Measurements from ENCODE around the gene TMEM179B. TPM values are rescaled to one million over a fixed set of nuclear protein-coding genes. Genes with fewer than 3 reads are reported as not detected.
A peak's percentile ranks its signal among the peaks of the same experiment; 100 is the strongest.
"Not testable (repeated sequence)": the region's sequence is repeated elsewhere in the genome, so short reads cannot be mapped to it uniquely, and the experiment has no call there.

Gene TMEM179B
- total RNA-seq, 1 donor from 2014 or later: 20.2 TPM

DNA sequence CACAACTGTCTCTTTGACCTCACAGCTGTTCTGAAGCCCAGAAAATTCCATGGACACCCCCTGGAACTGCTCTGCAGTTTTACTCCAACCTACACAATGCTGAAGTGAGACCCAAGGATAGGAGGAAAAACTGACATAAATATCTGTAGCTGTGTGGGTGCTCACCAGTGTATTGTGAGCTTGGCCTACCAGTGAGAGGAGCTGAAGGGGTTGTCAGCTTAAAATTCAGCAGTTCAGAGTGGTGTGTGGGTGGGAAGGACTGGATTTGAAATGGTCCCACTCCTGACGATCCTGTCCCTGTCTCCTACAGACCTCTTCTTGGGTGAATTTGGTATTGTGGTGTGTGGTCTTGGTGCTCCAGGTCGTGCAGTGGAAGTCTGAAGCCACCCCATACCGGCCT lies 2.4 kb downstream of the TMEM179B start:
- no peak for DNase-seq (ENCODE audit: low read depth in 2 of 2)

DNA sequence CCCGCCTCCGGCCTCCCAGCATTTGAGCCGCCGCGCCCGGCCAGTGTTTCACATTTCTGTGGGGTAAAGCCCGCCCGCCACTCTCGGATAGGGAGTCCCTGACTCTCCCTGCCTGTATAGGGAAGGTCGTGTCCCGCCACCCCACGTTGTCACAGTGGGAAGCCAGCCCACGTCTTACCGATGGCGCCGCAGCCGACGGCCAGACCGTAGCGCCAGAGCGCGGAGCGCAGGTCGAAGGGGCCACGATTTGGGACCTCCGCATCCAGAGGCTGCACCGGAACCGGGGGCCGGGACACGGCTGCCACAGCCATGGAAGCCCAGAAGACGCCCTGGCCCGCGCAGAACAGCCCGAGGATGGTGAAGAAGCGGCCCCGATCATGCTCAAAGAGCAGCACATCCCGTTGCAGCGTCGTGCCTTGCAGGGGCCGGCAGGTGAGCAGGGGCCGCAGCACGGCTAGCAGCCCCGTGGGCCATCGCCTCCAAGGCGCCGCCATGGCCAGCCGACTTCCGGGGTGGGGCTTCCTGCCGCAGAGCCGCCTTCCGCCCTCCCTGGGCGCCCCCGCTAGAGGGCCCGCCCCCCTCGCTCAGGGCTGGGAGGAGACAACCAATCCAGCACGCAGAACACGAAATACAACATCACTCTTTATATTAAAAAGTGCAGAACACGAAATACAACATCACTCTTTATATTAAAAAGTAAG lies 4.4 kb downstream of the TMEM179B start, which contains the start of gene TMEM223:
Gene TMEM223, minus strand, starts transcription at position 506 of the 701 bp plus-strand sequence. Its CDS starts 12 bp downstream, at position 494.
- DNase-seq (ENCODE audit: low read depth in 2 of 2): peak in 1 of 2 donors; percentile 78

DNA sequence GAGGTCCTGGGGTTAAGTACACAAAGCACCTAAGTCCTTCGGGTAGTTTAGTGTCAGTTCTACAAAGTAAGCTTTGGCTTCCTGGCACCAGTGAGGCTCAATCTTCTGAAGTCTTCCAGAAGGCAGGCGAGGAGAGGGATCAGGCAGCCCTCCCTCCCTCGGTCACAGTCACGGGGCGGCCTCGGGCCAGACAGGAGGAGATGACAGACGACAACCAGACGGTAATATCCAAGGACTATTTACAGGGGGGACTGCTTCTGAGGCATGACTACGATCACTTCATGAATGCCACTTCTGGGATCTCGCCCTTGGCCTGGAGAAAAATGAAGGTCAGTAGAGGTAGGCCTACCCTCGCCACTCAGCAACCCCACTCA lies 5.0 kb downstream of the TMEM179B start:
- no peak for DNase-seq (ENCODE audit: low read depth in 2 of 2)

DNA sequence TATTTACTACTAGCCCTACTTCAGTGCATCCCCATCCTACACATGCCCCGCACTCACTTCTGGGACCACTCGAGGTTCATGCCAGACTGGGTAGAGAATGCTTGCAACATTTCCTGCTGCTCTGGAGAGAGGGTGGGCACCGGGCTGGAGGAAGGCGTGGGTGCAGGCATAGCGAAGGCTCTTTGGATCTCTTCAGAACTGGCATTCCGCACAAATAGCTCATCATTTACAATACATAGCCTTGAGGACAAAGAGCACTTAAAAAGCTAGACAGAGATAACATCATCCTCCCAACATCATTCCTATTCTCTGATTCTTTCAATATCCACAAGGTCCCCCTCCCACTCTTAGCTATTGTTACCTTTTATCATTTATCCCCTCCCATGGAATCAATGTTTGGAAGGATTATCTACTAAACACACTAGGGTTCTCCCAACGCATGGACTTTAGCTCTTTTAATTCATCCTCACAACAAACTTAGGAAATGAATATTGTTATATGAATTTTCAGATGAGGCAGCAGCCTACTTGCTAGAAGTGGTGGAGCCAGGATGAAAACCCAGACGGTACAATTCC lies 7.1 kb downstream of the TMEM179B start:
- no peak for DNase-seq (ENCODE audit: low read depth in 2 of 2)

DNA sequence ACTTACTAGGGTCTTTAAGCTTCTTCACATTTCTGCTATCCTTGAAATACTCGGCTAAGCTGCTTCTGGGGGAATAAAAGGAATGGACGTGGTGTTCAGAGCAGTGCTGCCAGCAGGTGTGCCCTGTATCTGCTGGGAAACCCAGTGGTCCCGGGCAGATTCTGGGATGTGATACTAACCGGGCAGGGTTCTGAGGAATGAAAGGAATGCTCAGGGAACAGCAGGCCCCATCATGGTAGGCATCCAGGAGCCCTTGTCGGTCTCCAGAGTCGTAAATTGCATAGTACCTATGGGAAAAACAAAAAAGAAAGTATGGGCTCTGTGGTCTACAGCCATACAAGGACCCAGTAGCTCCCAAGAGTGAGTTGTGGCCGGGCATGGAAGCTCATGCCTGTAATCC lies 9.1 kb downstream of the TMEM179B start:
- no peak for DNase-seq (ENCODE audit: low read depth in 2 of 2)

DNA sequence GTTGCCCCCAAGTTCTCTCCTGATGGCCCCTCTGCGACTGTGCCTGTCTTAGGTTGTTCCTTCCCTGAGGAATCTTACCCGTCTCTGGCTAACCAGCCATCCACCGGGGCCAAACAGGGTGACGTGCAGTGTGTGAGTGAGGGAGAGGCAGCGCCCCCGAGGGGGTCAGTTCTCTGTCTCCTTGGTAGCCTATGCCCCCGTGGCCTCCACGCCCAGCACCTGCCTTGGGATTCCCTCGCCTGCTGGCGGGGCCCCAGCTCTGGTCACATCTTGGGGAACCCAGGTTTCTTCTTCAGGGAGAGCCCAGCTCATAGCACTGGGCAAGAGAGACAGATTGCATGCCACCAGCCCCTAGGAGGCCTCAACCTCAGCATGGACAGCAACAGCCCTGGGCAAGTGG lies 12.3 kb downstream of the TMEM179B start:
- no peak for DNase-seq (ENCODE audit: low read depth in 2 of 2)

DNA sequence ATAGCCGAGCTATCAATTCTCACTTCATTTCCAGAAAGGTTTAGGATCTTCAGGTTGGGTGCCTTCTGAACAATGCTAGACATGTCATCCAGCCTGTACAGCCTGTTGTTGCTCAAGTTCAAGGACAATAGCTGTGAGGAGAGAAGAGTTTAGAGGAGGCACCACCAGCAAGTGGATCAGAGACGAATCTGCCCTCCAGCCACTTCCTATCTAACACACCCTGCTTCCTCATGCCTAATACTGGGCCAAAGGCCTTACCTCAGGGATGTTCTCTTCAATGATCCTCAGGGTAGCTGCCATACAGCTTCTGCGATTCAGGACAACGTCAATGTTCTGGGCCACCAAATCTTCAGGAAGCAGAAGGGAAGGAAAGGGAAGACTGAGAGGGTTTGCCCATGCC lies 13.9 kb downstream of the TMEM179B start:
- no peak for DNase-seq (ENCODE audit: low read depth in 2 of 2)

DNA sequence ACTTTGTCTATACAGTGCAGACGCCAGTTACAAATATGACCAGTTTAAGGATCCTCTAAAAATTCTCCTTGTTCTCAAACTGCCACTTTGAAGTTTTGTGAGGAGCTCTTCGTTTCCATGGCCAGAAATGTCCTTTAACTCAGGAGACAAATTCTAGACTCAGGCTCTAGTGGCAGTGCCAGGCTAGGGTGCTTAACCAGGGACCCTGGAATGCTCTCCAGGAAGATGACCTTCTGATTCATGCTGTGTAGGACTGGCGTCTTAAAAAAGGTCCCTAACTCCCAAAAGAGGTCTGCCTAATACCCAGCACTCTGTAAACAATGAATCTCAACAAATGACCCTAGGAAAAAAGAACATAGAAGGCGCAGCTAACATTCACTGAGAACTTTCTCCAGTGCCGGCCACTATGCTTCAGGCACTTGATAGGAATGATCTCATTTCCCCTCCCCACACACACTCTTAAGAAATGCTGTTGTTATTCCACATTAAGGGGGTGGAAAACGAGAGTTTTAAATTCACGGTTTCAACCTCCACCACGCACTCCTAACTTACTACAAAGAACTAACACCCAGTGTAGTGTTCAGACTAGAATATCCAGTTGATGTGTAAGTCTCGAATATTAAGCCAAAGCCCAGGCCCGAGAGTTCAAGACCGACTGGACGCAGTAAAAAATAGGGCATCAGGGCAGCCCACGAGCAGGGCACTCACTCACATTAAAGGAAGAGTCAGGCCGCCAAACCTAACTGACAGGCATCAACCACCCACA lies 17.3 kb downstream of the TMEM179B start:
- DNase-seq (ENCODE audit: low read depth in 2 of 2): peak in 1 of 2 donors; percentile 67

DNA sequence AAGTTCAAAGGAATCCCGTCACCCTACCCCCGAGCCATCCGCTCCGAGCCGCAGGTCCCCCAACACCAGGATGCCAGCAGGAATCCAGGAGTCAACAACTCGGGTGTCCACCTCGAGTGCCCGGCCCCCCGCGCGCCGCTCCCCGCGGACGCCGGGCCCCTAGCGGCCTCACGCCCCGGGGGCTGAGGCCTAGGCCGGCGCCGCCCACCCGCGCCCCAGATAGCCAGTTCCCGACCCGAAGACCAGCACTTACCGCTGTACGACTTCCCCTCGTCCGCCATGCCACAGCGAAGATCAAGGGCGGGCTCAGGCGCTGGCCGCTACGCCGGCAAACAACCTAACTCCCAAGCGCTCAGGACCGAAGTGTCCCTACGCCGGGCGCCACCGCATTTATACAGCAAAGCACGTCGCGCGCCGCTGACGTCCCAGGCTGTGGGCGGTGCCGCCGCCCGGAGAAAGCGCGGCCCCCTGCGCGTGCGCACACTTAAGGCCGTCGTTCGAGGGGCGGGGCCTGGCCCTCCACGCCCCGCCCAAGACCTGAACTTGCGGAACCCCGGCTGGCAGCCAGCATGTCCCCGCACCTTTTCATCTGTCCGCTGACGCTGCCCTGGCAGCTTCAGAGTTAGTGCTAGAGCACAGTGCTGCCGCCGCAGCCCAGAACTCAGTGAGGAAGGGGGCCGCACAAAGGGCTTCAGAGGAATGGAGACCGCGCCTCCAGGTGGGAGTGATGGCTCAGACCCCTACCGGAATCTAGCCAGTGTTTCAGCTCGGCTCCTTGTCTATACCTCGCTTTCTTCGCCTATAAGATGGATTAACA lies 18.1 kb downstream of the TMEM179B start, which contains the start of gene NXF1:
Gene NXF1, minus strand, starts transcription at position 365 of the 817 bp plus-strand sequence. Its CDS starts 84 bp downstream, at position 281.
- peak; percentile 87 to 95 for DNase-seq (ENCODE audit: low read depth in 2 of 2)

DNA sequence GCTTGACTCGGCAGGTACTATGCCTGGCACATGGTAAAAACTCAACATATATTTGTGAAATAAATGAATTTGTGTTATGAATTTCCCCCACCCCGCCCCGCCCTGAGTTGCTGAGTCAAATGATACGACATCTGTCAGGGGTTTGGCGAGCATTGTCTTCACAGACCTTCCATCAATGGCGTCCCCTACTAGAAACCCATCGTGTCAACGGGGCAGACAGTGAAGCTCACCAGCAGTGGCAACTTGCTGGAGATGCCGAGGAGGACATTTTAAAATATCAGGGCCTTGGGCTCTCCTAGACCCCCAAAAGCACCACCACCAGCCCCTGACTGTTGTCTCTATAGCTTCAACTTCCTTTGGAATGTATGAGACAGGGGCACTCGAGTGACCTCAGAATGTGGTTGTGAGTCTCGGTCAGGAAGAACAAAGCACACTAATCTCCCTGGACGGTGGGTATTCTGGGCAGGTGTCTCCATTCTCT lies 18.8 kb downstream of the TMEM179B start:
- DNase-seq (ENCODE audit: low read depth in 2 of 2): peak in 1 of 2 donors; percentile 26

DNA sequence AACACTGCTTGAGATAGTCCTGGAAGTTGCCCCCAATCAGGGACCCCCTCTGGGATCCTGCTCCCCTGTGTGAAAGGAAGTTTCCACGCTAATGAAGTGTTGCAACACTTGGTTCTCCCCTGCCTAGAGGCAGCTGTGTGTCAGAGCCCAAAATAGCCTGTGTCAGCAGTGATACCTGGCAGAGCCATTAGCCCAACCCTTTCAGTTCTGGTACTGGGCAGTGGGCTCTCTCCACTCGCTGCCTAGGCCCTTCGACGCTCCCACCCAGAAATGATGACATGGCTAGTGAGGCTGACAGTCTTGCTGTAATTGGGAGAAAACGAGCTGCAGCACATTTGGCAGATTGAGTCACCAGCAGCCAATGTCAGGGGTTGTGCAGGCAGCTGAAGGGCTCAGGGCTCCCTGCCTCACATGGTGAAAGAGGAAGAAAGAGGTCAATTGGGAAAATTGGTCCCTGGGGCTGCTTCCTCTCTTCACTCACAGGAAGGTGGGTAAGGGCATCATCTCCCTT lies 19.5 kb downstream of the TMEM179B start:
- peak in 1 of 2 donors; percentile 17 for DNase-seq (ENCODE audit: low read depth in 2 of 2)

DNA sequence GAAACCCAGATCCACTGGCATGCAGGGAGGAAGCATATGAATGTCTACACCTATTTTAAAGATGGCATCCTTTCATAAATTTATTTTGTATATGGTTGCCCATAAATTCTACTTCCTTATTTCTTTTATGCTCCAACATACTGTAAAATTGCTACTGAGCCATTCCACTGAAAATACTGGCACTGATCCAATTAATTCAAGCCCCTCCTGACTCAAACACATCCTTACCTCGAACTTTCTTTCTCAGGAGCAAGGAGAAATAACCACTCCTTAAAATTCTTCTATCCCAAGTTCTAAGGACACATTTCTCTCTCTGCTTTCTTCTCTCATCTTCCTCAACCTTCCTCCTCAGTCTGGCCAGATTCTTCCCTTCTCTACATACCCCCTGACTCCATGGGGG lies 23.5 kb downstream of the TMEM179B start:
- no peak for DNase-seq (ENCODE audit: low read depth in 2 of 2)

DNA sequence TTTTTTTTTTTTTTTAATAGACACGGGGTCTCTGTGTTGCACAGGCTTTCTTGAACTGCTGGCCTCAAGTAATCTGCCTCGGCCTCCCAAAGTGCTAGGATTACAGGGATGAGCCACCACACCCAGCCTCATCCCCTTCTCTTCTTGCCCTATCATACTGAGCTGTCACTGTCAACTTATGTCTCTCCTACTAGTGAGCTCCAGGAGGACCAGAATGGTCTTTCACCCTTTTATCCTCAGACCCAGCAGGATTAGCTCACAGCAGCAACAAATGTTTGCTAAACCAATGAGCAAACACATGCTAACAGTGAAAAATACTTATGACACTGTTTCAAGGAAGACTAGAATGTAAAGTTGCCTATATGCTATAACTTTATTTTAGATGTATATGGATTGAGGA lies 24.5 kb downstream of the TMEM179B start:
- no peak for DNase-seq (ENCODE audit: low read depth in 2 of 2)

DNA sequence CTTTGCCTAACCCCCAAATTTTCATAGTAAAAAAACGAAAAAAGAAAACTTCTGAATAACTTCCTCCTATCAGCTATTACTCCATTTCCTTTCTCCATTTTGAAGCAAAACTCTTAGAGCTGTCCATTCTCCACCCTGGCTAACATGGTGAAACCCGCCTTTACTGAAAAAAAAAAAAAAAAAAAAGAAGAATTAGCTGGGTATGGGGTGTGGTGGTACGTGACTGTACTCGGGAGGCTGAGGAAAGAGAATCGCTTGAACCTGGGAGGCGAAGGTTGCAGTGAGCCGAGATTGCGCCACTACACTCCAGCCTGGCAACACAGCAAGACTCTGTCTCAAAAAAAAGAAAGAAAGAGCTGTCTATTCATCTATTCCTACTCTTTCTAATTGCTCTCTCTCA lies 29.4 kb downstream of the TMEM179B start:
- DNase-seq (ENCODE audit: low read depth in 2 of 2): no peak

DNA sequence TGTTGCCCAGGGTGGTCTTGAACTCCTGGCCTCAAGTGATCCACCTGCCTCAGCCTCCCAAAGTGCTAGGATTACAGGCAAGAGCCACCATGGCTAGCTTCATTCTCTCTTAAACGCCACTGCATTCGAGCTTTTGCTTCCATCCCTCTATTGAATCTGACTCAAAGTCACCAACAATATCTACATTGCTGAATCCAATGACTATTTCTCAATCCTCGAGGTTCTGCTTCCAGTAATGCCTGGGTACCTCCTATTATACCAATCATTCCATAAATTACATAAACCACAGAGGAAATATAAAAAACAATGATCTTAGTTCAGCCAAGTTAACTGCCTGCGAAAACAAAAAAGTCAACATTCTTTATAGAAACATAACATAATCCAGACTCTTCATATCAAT lies 29.9 kb downstream of the TMEM179B start:
- DNase-seq (ENCODE audit: low read depth in 2 of 2): no peak

DNA sequence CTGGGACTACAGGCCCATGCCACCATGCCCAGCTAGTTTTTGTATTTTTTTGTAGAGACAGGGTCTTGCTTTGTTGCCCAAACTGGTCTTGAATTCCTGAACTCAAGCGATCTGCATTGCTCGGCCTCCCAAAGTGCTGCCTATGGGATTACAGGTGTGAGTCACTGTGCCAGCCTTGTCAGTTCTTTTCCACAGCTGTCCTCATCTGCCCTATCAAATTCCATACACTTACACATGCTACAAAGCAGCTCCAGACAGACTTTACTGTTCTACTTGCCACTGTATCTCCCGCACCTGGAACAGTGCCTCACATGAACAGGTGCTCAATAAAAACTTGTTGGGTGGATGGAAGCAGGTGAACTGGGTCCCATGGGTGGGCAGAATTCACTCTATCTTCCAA lies 36.5 kb downstream of the TMEM179B start:
- no peak for DNase-seq (ENCODE audit: low read depth in 2 of 2)

DNA sequence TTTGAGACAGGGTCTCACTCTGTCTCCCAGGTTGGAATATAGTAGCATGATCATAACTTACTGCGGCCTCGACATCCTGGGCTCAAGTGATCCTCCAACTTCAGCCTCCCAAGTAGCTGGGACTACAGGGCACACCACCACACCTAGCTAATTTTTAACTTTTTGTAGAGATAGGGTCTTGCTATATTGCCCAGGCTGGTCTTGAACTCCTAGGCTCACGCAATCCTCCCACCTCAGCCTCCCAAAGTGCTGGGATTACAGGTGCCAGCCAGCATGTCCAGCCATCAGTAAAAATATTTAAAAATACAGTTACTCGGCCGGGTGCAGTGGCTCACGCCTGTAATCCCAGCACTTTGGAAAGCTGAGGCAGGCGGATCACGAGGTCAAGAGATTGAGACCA lies 40.9 kb downstream of the TMEM179B start:
- not testable (repeated sequence) for DNase-seq (ENCODE audit: low read depth in 2 of 2)

DNA sequence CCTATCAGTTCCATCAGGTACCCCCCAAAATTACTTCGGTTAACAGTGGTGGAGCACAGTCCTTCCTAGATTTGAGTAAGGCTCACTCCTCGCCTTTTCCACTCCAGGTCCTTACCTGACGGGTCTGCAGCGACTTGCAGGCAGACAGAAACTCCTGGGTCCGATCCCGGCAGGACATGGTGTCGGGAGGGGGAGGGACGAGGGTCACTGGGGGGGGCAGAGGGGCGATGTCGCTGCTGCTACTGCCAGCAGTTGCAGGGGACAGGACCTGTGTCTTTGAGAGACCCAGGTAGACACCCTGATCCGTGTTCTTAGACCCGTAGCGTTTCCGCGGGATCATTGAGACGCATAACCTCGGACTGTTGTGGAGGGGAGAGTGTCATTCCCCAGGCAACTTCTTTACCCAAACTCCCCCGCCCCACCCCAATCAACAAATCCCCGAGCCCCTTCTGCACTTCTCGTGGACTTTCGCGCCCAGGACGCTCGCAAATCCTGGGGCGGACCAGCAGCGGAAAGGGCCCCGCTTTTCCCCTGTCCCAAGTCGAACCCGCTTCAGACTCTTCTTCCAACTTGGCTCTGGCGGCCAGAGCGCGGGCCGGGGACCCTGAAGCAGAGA lies 43.8 kb downstream of the TMEM179B start:
- DNase-seq (ENCODE audit: low read depth in 2 of 2): peak in 1 of 2 donors; percentile 25

DNA sequence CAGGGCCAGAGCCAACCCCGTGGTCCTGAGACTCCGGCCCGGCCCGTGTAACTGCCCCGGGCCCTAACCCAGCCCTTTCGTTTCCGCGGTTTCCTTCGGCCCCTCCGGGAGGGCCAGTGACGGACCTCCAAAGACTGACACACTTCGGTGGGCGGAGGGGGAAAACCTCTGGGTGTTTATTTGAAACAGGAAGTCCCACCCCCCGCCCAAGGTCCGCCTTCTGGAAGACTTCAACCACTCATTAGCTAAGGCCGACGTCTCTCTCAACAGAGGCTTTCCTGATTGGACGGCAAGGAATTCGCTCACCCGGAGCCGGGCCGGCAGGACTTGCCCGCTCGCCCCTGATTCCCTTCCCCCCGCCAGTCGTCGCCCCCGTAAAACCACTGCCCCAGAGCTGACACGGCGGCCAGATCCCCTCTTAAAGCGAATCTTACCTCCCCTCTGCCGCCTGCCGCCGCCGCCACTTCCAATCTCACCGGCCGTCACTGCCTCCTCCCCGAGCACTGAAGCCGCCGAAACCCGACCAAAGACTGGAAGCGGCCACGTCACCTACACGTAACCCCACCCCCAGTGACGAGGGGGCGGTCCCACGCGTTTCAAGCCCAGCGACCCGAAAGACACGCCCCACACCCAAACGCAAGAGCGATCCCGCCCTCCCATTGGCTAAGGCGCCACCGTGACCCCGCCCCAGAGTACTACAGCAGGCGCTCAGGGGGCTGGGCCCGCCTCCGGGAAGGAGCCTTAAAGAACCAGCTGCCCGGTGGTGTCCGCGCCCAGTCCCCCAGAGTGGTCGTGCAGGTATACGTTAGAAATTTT lies 44.5 kb downstream of the TMEM179B start, which contains the start of gene STX5:
Gene STX5, minus strand, starts transcription at position 532 of the 816 bp plus-strand sequence. CDS start 808 bp downstream, outside the sequence.
- DNase-seq (ENCODE audit: low read depth in 2 of 2): peak; percentile 98 to 99
